GM12801 (cell line): ENCODE measurements around the gene GTPBP4.

ENCODE experiments used
- CTCF ChIP-seq: IDR thresholded peaks from one replicate; pipeline ENCODE4 v1.5.1; 2011; ENCODE audit warnings: control low read depth; ENCODE audit not compliant: insufficient read length; ENCODE audit errors: extremely low read depth

Gene GTPBP4

GRCh38 chr10:958106-958505 is 30.1 kb upstream of the GTPBP4 start:
- TF ChIP-seq CTCF = no peak

- no peak for TF ChIP-seq CTCF
Measured at GRCh38 chr10:958856-959255, 29.4 kb upstream of the GTPBP4 start.

DNA sequence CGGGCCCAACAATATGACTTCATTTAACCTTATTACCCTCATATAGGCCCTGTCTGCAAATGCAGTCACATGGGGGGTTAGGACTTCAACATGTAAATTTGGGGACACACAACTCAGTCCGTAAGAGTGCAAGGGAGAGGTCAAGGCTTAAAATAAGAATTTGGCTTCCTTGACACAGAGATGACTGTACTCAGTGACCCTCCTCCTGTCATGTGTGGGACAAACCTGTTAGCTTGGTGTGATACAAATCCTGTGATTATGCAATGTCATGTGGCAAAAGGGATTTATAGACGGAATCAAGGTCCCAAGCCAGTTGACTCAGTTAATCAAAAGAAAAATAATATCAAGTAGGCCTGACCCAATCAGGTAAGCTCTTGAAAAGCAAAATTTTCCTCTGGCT is 25.9 kb upstream of the GTPBP4 start:
- TF ChIP-seq CTCF = no peak

DNA sequence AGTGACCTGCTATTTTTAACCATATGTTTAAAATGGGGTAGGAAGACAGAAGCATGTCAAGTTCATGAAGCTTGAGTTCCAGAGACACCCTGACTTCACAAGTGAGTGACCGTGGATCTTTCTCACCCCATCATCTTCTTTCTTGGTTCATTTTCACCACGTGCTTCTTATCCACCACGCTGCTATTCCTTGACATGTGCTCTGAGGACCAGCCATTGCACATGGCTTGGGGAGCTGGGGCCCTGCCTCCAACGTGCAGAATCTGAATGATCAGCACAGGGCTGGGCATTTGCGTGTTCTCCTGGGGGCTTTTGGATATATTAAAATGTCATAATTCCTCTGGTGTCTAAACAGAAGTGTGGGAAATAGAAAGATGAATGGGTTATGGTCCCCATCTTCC is 25.0 kb upstream of the GTPBP4 start:
- no peak for TF ChIP-seq CTCF

DNA sequence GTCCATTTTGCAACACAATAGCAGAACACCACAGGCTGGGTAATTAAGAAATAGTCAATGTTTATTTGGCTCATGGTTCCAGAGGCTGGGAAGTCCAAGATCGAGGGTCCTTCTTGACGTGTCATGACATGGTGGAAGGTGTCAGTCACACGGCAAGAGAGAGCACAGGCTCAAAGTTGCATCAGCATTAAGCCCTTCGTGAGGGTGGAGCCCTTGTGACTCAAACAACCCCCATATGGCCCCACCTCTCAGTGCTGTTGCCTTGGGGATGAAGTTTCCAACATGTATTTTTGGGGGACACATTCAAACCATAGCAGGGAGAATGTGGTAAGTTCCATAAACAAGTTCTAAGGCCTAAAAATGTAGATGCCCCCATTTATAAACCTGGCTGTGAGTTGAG is 24.6 kb upstream of the GTPBP4 start:
- no peak for TF ChIP-seq CTCF

DNA sequence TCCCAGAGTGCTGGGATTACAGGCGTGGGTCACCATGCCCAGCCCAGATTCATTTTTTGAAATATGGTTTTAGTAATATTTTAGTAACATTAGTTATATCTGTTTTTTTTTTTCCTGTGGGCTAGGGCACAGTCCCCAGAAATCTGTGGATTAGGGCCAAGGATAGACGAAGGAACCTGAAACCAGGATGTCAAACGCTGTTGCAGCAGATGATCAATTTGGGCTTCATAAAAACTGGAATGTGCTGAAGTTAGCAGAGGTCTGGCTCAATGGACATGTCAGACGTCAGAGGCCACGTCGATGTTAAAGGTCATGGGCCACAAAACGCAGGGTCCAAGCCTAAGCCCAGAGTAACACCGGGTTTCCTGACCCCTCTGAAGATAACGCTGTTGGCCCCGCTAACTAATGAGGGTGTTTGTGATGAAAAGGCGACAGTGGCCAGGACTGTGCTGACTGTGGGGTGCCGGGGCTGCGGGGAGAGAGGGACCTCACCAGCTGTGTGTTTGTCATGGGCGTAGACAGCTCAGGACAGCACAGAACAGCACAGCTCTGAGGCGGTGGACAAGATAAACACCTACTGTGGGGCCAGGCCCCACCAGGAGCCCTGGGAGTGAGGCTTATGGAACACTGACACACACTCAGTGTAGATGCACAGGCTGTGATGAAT is 23.8 kb upstream of the GTPBP4 start:
- TF ChIP-seq CTCF = no peak

DNA sequence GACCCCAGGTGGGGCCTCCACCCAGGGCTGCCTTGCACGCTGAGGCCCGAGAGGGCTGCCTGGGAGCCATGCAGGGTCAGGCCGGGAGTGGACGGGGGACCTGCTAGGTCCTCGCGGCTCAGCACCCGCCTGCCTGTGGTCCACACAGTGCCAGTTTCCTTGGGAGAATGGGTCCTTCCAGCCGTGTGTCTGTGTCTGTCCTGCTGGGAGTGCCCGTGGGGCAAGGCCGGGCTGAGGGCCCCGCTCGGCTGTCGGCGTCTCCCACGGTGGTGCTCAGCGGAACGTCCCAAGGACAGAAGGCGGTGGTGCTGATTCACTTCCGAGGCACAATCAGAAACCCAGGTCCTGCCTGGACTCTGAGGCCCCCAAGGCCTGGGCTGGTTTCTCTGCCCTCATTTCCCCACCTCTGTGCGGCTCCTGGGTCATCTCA is 23.2 kb upstream of the GTPBP4 start:
- TF ChIP-seq CTCF = no peak
